ENCODE data around the gene DZIP1L.

Gene DZIP1L

GRCh38 chr3:138119423-138119766 lies 4.0 kb upstream of the DZIP1L start:
- no peak for TF ChIP-seq CTCF (IDR thresholded peaks at IDR 0.05)
- no peak for DNase-seq
- Mint-ChIP-seq H3K27ac (no peak overlapping the region), H3K27me3 (ENCODE audit: low read depth, poor library complexity) (peaks cover 3% of the 10 kb centered on the region), H3K4me1 (peaks cover 16% of the 10 kb centered on the region), H3K36me3 (ENCODE audit: low read depth) (no peaks in the 10 kb centered on the region), H3K4me3 (no peak overlapping the region), H3K9me3 (peaks cover 15% of the 10 kb centered on the region)

DNA sequence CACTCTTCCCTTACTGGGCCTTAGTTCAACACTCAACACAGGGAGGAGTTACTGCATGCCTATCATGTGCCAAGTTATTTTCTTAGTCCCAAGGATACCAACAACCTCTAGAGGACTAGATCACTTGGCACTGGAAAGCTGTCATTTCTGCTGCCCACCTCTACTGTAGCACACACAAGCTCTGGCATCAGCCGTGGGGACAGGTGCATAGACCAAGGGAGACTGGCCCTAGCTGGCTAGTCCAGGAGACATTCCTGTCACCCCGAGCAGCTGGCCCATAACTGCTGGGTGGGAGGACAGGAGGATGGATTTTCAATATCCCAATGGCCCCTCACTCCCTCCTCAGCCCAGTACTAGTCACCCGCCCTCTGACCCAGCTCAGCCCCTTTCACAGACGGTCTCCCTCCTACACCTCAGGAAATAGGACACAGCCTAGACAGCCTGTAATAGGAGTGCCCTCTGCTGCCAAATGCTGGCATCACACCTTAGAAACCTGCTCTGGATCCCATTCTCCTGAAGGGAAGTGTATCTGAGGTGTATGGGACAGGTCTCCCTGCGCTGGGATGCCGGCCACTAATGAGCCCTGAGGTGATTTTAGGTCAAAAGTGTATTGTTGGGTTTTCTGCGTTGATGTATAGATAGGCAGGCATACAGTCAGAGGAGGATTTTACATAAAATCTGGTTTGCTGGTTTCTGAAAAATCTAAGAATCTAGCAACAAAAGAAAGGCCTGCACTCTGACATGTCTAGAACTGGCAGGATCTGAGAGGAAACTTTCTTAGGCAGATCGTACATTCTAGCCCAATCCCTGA lies 3.4 kb upstream of the DZIP1L start:
- no peak overlapping the region for H3K4me3 Mint-ChIP-seq
- peaks cover 10% of the 10 kb centered on the region for H3K9me3 Mint-ChIP-seq
- H3K4me1 Mint-ChIP-seq: peaks cover 21% of the 10 kb centered on the region
- peak; percentile 82 for DNase-seq
- no peaks in the 10 kb centered on the region for H3K36me3 Mint-ChIP-seq (ENCODE audit: low read depth)
- peak; percentile 65 for TF ChIP-seq CTCF (IDR thresholded peaks at IDR 0.05)
- H3K27ac Mint-ChIP-seq: no peak overlapping the region
- peaks cover 3% of the 10 kb centered on the region for H3K27me3 Mint-ChIP-seq (ENCODE audit: low read depth, poor library complexity)

- Mint-ChIP-seq H3K4me1 (peaks cover 36% of the 10 kb centered on the region), H3K9me3 (no peaks in the 10 kb centered on the region), H3K27ac (peak overlapping the region; percentile 94), H3K27me3 (ENCODE audit: low read depth, poor library complexity) (peaks cover 4% of the 10 kb centered on the region), H3K4me3 (peak overlapping the region; percentile 94), H3K36me3 (ENCODE audit: low read depth) (peaks cover 11% of the 10 kb centered on the region)
- DNase-seq: peak; percentile 18
- TF ChIP-seq CTCF (IDR thresholded peaks at IDR 0.05): no peak
Measured at GRCh38 chr3:138114431-138114918, 933 bp downstream of the DZIP1L start.

DNA sequence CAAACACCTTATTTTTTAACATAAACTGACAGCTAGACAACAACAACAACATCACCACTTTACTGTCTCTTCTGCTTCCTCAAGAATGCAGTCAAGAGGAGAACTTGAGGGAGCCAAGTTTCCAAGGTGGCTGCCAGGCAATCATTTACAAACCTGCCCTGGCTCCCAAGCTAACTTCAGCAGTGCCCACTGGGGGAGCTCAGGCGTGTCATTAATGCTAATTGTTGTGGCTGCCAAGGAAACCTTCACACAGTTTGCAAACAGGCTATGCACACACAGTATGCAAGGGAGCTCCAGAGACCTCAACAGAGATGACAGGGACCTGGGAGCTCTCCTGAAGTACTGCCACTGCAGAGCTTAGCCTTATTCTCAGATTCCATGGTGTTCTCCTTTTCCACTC lies 2.1 kb downstream of the DZIP1L start:
- H3K36me3 Mint-ChIP-seq (ENCODE audit: low read depth): peaks cover 14% of the 10 kb centered on the region
- TF ChIP-seq CTCF (IDR thresholded peaks at IDR 0.05): no peak
- H3K27me3 Mint-ChIP-seq (ENCODE audit: low read depth, poor library complexity): peaks cover 4% of the 10 kb centered on the region
- H3K4me3 Mint-ChIP-seq: peak overlapping the region; percentile 94
- no peaks in the 10 kb centered on the region for H3K9me3 Mint-ChIP-seq
- H3K4me1 Mint-ChIP-seq: peaks cover 36% of the 10 kb centered on the region
- peak overlapping the region; percentile 49 for H3K27ac Mint-ChIP-seq
- DNase-seq: no peak

DNA sequence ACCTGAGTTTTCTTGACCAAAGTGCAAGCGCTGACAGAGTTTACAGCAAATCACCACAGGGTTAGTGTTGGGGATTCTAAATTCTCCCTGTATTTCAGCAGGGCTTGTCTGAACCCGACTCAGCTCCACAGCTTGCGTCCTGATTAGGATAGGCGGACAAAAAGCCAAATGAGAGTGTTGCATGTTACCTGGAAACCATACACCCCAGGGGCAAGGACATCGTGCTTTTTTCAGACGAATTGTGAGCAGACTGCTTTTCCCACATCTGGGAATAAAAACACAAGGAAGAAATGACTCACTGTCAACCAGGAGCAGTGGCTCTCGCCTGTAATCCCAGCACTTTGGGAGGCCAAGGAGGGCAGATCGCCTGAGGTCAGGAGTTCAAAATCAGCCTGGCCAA lies 3.0 kb downstream of the DZIP1L start:
- Mint-ChIP-seq H3K27me3 (ENCODE audit: low read depth, poor library complexity) (peaks cover 6% of the 10 kb centered on the region), H3K36me3 (ENCODE audit: low read depth) (peaks cover 22% of the 10 kb centered on the region), H3K27ac (no peak overlapping the region), H3K4me3 (no peak overlapping the region), H3K4me1 (peaks cover 36% of the 10 kb centered on the region), H3K9me3 (no peaks in the 10 kb centered on the region)
- no peak for TF ChIP-seq CTCF (IDR thresholded peaks at IDR 0.05)
- DNase-seq: no peak

DNA sequence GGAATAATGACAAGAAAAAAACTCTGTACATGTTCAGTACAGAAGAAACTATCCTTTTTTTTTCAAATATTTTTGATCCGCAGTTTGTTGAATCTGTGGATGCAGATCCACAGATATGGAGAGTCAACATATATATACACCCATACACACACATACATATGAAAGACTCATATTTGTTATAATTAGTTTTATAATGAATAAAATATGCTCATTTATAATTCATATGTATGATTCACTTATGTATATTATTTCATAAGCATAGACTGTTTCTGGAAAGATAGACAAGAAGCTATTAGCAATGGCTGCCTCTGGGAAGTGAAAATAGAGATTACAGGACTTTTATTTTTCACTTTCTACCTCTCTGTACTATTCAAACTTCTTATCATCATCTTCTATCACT lies 9.8 kb downstream of the DZIP1L start:
- Mint-ChIP-seq H3K36me3 (ENCODE audit: low read depth) (peaks cover 45% of the 10 kb centered on the region), H3K27me3 (ENCODE audit: low read depth, poor library complexity) (peaks cover 6% of the 10 kb centered on the region), H3K27ac (no peak overlapping the region), H3K4me3 (no peak overlapping the region), H3K9me3 (no peaks in the 10 kb centered on the region), H3K4me1 (no peaks in the 10 kb centered on the region)
- DNase-seq: no peak
- no peak for TF ChIP-seq CTCF (IDR thresholded peaks at IDR 0.05)

All from nephron progenitor cell (in vitro differentiated cells).